RCC 7860 (cell line): ENCODE measurements around the gene PARN.
"Not testable (repeated sequence)": the region's sequence is repeated elsewhere in the genome, so short reads cannot be mapped to it uniquely, and the experiment has no call there.

ENCODE experiments used
- DNase-seq: peaks from one replicate; pipeline ENCODE4 v3.0.0-alpha.2; 2015; ENCODE audit warnings: low spot score
- FAIRE-seq: peaks from 2 replicates; lab custom pipeline; 2012; peaks lifted over from hg19 to GRCh38; lab: Jason Lieb, UNC

The PARN gene

DNA sequence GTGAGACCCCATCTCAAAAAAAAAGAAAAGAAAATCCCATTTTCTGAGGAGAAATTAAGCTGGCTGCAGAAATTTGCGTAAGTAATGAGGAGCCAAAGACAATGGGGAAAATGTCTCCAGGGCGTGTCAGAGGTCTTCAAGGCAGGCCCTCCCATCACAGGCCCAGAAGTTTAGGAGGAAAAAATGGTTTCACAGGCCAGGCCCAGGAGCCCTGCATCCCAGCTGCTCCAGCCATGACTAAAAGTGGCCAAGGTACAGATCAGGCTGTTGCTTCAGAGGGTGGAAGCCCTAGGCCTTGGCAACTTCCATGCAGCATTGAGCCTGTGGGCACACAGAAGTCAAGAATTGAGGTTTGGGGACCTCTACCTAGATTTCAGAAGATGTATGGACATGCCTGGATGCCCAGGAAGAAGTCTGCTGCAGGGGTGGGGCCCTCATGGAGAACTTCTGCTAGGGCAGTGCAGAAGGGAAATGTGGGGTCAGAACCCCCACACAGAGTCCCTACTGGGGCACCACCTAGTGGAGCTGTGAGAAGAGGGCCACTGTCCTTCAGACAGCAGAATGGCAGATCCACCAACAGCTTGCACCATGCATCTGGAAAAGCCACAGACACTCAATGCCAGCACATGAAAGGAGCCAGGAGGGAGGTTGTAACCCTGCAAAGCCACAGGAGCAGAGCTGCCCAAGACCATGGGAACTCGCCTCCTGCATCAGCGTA, 55.2 kb downstream of the PARN start:
- not testable (repeated sequence) for FAIRE-seq, DNase-seq

DNA sequence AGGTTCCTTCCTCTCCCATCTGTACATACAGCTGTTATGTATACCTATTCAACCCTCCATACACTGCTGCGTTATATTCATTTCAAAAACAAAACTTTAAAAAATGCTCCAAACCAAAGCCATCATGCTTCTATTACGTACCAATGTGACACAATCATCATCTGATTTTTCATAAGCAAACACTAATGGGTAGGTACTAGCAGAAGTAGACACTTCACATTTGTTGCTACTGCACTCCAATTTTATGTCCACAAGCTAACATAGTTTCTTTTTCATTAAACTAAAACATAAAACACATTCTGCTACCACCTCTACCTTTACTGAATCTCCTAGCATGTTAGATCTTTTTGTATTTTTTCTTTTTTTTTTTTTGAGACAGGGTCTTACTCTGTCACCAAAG, 57.5 kb downstream of the PARN start:
- no peak for FAIRE-seq
- no peak for DNase-seq

DNA sequence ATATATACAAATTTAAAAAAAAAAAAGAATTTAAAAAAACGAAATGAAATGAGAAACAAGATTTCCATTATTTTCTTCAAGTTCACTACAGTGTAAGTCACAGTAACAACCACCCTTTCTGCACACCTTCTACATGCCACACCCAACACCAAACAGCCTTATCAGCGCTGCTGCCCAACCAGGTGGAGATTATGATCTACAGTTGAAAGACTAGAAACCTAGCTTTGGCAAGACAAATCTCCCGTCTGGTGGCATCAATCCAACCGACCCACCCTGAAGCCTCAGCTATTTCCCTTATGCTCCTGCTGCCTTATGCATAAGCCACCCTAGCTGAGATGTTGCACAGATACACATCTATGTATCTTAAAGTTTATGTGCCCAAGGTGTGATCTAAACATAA, 60.8 kb downstream of the PARN start:
- FAIRE-seq (no peak), DNase-seq (no peak)

- FAIRE-seq (no peak), DNase-seq (no peak)
Measured at GRCh38 chr16:14566599-14566998, 63.5 kb downstream of the PARN start.

DNA sequence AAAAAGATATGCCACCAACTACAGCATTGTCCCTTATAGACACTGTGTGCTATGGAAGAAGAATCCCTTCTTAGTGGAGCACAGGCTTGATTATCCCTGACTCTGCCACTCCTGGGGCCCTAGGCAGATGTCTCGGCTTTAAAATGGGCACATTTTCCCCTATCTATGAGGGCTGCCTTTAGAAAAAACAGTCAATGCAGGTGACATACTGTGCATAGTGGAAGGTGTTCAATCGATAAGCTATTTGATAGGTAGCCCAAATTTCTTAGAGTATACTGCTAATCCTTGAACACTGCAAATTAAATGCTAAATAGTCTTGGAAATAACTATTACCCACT, 64.4 kb downstream of the PARN start:
- no peak for DNase-seq
- no peak for FAIRE-seq

DNA sequence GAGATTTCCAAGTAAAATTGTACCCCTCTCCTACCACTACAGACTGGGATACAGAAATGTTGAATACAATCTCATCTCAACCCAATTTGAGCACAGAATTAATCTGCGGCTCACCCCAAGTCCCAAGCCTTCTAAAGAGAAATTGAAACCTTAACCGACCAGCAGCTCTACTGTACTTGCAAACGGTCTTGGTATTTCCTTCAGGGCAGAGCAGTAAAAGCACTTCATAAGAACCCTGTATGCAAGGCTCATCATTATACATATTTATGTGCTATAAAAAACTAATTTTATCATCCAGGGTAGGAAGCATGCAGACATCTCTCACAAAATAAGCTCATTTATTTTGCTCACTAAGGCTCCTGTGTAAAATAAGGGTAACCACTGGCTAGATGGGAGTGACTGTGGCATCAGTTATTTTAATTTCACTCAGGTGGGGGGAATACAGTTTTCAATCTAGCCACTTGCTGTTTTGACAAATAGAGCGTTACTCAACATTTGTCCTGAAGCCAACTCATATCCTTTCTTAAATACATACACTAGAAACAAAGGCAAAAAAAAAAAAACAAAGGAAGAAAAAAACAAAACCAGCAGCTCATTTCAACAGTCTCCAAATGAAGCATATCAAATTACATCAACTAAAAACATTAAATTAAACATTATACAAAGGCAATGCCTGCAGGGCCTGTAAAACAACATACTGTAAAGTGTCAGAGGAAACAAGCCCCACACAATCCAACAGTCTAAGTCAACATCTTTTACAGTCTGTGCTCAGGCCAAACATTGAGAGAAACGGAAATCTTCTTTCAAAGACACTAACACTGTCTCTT, 65.0 kb downstream of the PARN start:
- no peak for DNase-seq
- FAIRE-seq, result no peak

GRCh38 chr16:14564323-14564722, 65.7 kb downstream of the PARN start:
- FAIRE-seq (no peak), DNase-seq (no peak)

- FAIRE-seq (peak; percentile 51), DNase-seq (peak; percentile 57)
Measured at GRCh38 chr16:14562691-14563491, 67.2 kb downstream of the PARN start.

GRCh38 chr16:14560523-14560922, 69.5 kb downstream of the PARN start:
- DNase-seq (no peak), FAIRE-seq (no peak)

DNA sequence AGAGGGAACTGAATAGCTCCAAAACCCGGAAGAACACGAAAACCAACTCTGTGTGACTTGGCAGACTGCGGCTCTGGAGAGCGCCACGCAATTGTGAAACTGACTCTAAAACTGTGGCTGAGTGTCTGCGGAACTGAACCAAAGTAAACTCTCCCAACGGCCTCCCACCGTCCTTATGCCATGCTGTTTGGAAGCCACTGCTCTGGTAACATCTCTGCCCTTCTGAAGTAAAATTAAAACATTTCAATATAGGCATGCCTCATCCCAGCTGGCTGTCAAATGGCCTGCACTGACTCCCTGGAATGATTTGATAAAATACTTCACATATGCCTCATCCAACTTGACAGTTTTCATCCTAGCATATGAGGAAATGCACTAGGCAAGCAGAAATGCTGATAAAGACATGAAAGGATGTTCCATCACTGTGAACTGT, 70.2 kb downstream of the PARN start:
- FAIRE-seq, result no peak
- DNase-seq, result no peak

GRCh38 chr16:14553447-14553846, 76.6 kb downstream of the PARN start:
- no peak for DNase-seq
- FAIRE-seq, result no peak

GRCh38 chr16:14549789-14550153, 80.3 kb downstream of the PARN start:
- peak; percentile 63 for FAIRE-seq
- peak; percentile 44 for DNase-seq

DNA sequence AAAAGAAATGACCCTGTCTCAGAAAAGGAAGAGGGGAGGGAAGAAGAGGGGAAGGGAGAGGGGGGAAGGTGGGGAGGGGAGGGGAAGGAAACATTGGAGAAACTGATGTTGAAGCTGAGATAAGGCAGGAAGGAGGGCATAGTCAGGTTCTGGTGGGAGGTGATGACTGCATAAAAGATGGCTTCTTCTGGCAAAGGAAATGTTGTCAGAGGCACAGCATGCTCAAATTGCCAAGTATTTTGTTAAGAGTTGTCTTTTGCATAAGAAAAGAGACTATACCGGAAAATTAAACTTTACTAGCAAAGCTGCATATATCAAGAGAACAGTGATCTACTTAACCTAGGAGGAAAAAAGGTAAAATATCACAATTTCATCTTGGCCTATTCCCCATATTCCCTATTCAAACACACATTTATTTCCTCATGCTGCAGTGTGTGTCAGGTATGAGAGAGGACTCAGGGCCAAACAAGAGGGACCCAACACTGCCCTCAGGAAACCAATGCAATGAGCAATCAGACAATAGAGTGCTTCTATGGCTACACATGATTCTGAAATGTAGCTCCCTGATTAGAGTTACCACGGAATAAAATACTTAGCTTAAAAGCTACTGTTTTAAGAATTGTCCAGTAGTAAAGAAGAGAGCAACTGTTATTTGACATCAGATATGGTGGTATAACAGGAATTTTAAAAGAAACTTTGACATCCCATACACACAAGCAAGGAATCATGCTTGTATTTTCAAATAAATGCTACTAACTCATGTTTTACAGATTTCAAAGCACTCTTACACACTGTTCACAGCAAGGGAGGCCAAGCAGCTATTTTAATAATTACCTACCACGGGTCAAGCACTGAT, 80.9 kb downstream of the PARN start:
- no peak for DNase-seq
- no peak for FAIRE-seq

GRCh38 chr16:14545346-14545884, 84.6 kb downstream of the PARN start:
- peak; percentile 77 for DNase-seq
- peak; percentile 95 for FAIRE-seq

DNA sequence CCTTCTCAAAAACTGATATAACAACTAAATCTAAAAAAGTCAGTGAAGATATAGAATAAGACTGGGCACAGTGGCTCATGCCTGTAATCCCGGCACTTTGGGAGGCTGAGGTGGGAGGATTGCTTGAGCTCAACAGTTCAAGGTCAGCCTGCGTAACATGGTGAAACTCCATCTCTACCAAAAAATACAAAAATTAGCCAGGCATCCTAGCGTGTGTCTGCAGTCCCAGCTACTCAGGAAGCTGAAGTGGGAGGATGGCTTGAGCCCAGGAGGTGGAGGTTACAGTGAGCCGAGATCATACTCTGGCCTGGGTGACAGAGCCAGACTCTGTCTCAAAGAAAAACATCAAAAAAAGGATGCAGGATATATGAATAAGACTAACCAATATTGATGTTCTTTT, 85.2 kb downstream of the PARN start:
- not testable (repeated sequence) for DNase-seq, FAIRE-seq

DNA sequence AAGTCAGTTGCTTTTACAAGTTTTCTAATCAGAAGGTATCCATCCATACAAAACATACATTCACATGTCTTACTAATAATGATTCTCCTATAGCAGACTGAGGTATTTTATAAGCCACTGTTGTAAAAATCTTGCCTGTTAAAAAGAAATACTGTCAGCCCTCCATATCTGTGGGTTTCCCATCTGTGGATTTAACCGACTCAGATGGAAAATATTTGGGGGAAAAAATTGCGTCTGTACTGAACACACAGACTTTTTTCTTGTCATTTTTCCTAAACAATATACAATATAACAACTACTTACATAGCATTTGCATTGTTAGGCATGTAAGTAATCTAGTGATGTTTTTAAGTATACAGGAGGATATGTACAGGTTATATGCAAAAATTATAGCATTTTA, 90.4 kb downstream of the PARN start:
- no peak for DNase-seq
- FAIRE-seq, result no peak

DNA sequence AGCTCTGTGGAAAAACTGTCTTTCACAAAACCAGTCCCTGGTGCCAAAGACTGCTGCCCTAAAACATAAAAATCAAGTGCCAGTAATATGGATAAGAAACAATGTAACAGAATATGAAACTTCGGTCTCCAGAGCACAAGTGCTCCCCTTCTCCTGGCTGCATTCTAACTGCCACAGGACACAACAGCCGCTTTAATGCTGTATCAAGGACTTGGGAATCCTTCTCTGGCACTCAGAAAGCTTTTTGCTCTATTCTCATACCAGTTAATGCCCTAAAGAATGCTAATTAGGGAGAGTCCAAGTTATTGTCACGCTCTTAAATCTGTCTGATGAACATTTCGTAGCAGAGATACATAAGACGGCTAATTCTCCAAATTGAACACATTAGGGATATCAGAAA, 90.9 kb downstream of the PARN start:
- no peak for FAIRE-seq

GRCh38 chr16:14538604-14539003, 91.5 kb downstream of the PARN start:
- DNase-seq (no peak), FAIRE-seq (no peak)

More for the DNA sequence above, 90.9 kb downstream of the PARN start:
- DNase-seq, result no peak

DNA sequence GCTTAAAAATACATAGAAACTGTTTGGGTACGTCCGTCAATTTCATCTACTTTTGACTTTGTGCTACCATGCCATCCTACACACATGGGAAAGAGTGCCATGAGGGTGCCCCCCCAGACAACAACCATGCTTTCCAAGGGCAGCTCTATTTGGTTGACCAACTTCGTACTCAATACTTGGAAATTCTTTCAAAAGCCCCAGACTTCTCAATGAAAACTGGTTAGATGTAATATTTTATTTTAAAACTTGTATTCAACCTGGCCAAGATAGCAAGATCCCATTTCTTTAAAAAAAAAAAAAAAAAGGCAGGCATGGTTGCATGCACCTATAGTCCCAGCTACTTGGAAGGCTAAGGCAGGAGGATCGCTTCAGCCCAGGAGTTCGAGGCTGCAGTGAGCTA, 98.4 kb downstream of the PARN start:
- no peak for DNase-seq
- no peak for FAIRE-seq

- FAIRE-seq (no peak), DNase-seq (no peak)
Measured at GRCh38 chr16:14531101-14531500, 99.0 kb downstream of the PARN start.
